Liver (tissue), 9 donors: ENCODE data around the gene KAZN. TPM values are rescaled to one million over a fixed set of nuclear protein-coding genes. Genes with fewer than 3 reads are reported as not detected.
A peak's percentile ranks its signal among the peaks of the same experiment; 100 is the strongest.

Experiments used
- DNase-seq: peaks from one replicate; pipeline ENCODE4 v3.0.0-alpha.2; 2017; ENCODE audit warnings: low spot score
- H3K27ac ChIP-seq, 2 donors: one replicate each; pipeline ENCODE4 v1.7.0; 2013; ENCODE audit warnings: inconsistent platforms in 2 of 2, low read length in 2 of 2, control low read depth in 1 of 2, low read depth in 1 of 2, mild to moderate bottlenecking in 1 of 2
- H3K27me3 ChIP-seq, 4 donors: one replicate each; pipeline versions ENCODE4 v1.6.1 to v1.7.0; 2013; ENCODE audit warnings: low read length in 3 of 4, inconsistent platforms in 1 of 4, mild to moderate bottlenecking in 1 of 4, moderate library complexity in 1 of 4; ENCODE audit not compliant: control insufficient read depth in 4 of 4, insufficient read depth in 4 of 4
- H3K36me3 ChIP-seq, 4 donors: one replicate each; pipeline versions ENCODE4 v1.6.1 to v1.7.0; 2013; ENCODE audit warnings: low read length in 3 of 4, mild to moderate bottlenecking in 3 of 4, low read depth in 1 of 4, moderate library complexity in 1 of 4; ENCODE audit not compliant: control insufficient read depth in 4 of 4, insufficient read depth in 3 of 4
- H3K4me1 ChIP-seq, 4 donors: one replicate each; pipeline versions ENCODE4 v1.6.1 to v1.7.0; 2013; ENCODE audit warnings: low read length in 3 of 4, mild to moderate bottlenecking in 3 of 4, moderate library complexity in 1 of 4; ENCODE audit not compliant: control insufficient read depth in 4 of 4, insufficient read depth in 4 of 4
- H3K4me3 ChIP-seq, 3 donors: one replicate each; pipeline versions ENCODE4 v1.6.1 to v1.7.0; 2013; ENCODE audit warnings: low read length in 3 of 3, control low read depth in 1 of 3, low read depth in 1 of 3, mild to moderate bottlenecking in 1 of 3
- H3K9ac ChIP-seq, 2 donors: one replicate each; pipeline ENCODE4 v1.7.0; 2013; ENCODE audit warnings: low read length in 2 of 2, mild to moderate bottlenecking in 2 of 2, moderate library complexity in 2 of 2, control low read depth in 1 of 2, low read depth in 1 of 2
- H3K9me3 ChIP-seq, 4 donors: one replicate each; pipeline versions ENCODE4 v1.6.1 to v1.7.0; 2013; ENCODE audit warnings: low read length in 3 of 4; ENCODE audit not compliant: control insufficient read depth in 4 of 4
- ATF3 ChIP-seq: IDR thresholded peaks from 2 replicates; pipeline ENCODE4 v1.6.1; 2016; ENCODE audit warnings: antibody characterized with exemption
- CTCF ChIP-seq: fragments of 150-350 bp; IDR thresholded peaks from 2 replicates; pipeline ENCODE4 v1.5.1; 2017; ENCODE audit warnings: improper control_type of control experiment, low read depth, low read length; ENCODE audit not compliant: missing input control
- EGR1 ChIP-seq, 2 donors: IDR thresholded peaks; 2 replicates each; pipeline ENCODE4 v1.6.1; 2016 to 2018; ENCODE audit warnings: antibody characterized with exemption in 2 of 2, low read depth in 2 of 2
- FOXA1 ChIP-seq: IDR thresholded peaks from 2 replicates; pipeline ENCODE4 v1.6.1; 2016; ENCODE audit warnings: antibody characterized with exemption
- FOXA2 ChIP-seq: IDR thresholded peaks from 2 replicates; pipeline ENCODE4 v1.6.1; 2016; ENCODE audit warnings: antibody characterized with exemption
- GABPA ChIP-seq, 2 donors: IDR thresholded peaks in 1 of 2; conservative IDR thresholded peaks in 1 of 2; 2 replicates each; pipeline ENCODE4 v1.6.1; 2016; ENCODE audit warnings: antibody characterized with exemption in 2 of 2, mild to moderate bottlenecking in 1 of 2, moderate library complexity in 1 of 2
- HNF4A ChIP-seq, 2 donors: conservative IDR thresholded peaks; 2 replicates each; pipeline ENCODE4 v1.6.1; 2016; ENCODE audit warnings: antibody characterized with exemption in 2 of 2, mild to moderate bottlenecking in 2 of 2
- HNF4G ChIP-seq: IDR thresholded peaks from 2 replicates; pipeline ENCODE4 v1.6.1; 2016; ENCODE audit warnings: antibody characterized with exemption
- JUND ChIP-seq, 2 donors: IDR thresholded peaks; 2 replicates each; pipeline ENCODE4 v1.6.1; 2016; ENCODE audit warnings: antibody characterized with exemption in 2 of 2
- MAX ChIP-seq: IDR thresholded peaks from 2 replicates; pipeline ENCODE4 v1.6.1; 2016; ENCODE audit warnings: antibody characterized with exemption
- NR2F2 ChIP-seq: IDR thresholded peaks from 2 replicates; pipeline ENCODE4 v1.6.1; 2016; ENCODE audit warnings: antibody characterized with exemption
- RAD21 ChIP-seq, 2 donors: IDR thresholded peaks; 2 replicates each; pipeline ENCODE4 v1.6.1; 2016; ENCODE audit warnings: antibody characterized with exemption in 2 of 2, mild to moderate bottlenecking in 2 of 2
- REST ChIP-seq: IDR thresholded peaks from 2 replicates; pipeline ENCODE4 v1.6.1; 2016; ENCODE audit warnings: antibody characterized with exemption, mild to moderate bottlenecking
- RXRA ChIP-seq, 2 donors: IDR thresholded peaks; 2 replicates each; pipeline ENCODE4 v1.6.1; 2017 to 2018; ENCODE audit warnings: antibody characterized with exemption in 2 of 2, mild to moderate bottlenecking in 1 of 2
- SP1 ChIP-seq: IDR thresholded peaks from 2 replicates; pipeline ENCODE4 v1.6.1; 2018; ENCODE audit warnings: antibody characterized with exemption, mild to moderate bottlenecking
- TAF1 ChIP-seq: conservative IDR thresholded peaks from 2 replicates; pipeline ENCODE4 v1.6.1; 2016; ENCODE audit warnings: antibody characterized with exemption, mild to moderate bottlenecking
- YY1 ChIP-seq: IDR thresholded peaks from 2 replicates; pipeline ENCODE4 v1.6.1; 2016; ENCODE audit warnings: antibody characterized with exemption, mild to moderate bottlenecking
- WGBS: extraction: QIAGEN DNeasy Blood & Tissue Kit; methylation state at CpG from one replicate; pipeline ENCODE4 v1.1.7; 2013; 5-methylcytosine and 5-hydroxymethylcytosine counted together
- polyA plus RNA-seq, 2 donors: library from polyadenylated mRNA; stranded (reverse) in 1 of 2; unstranded in 1 of 2; fragments of 200-250 nt in 1 of 2; fragments of >200 nt in 1 of 2; fragmentation: Nextera tagmentation in 1 of 2; extraction: Ambion mirVana in 1 of 2; gene quantifications; one replicate each; pipeline versions ENCODE4 v1.2.1 to v1.2.3, GENCODE V29; 2013 to 2015
- total RNA-seq, 2 donors: library from RNA; depleted of rRNA; stranded (reverse); fragments of >200 nt; gene quantifications; one replicate each; pipeline ENCODE4 v1.2.3, GENCODE V29; 2014
- donor health status: healthy.
- donor health status: healthy.
- donor health status: healthy.
- donor health status: healthy.
- donor health status: healthy.

The KAZN gene
- total and polyA plus RNA-seq, 4 donors = 1.9 to 6.9 (median 2.4) TPM

GRCh38 chr1:14944471-14944985, 346.0 kb downstream of the KAZN start:
- TF ChIP-seq YY1 (no peak), JUND (IDR thresholded peaks at IDR 0.05) (no peak), SP1 (no peak), NR2F2 (no peak), HNF4A (conservative IDR thresholded peaks at IDR 0.05) (no peak), FOXA1 (no peak), EGR1 (IDR thresholded peaks at IDR 0.05; ENCODE audit: low read depth in 2 of 2) (no peak), CTCF (no peak), RXRA (IDR thresholded peaks at IDR 0.05) (no peak), TAF1 (no peak), ATF3 (no peak), RAD21 (IDR thresholded peaks at IDR 0.05) (no peak), FOXA2 (no peak), MAX (no peak), GABPA (IDR thresholded peaks at IDR 0.05 in 1 of 2, conservative IDR thresholded peaks at IDR 0.05 in 1 of 2) (no peak), HNF4G (no peak)
- H3K4me1 ChIP-seq = peaks cover 0 to 6% (median 0%) of the 10 kb centered on the region in 4 donors
- 68% methylated on average over 12 of the region's 12 CpGs for WGBS
- H3K9ac ChIP-seq = no peak overlapping the region
- H3K4me3 ChIP-seq = no peak overlapping the region
- DNase-seq = no peak
- no peaks in the 10 kb centered on the region for H3K36me3 ChIP-seq
- no peaks in the 10 kb centered on the region for H3K9me3 ChIP-seq
- H3K27me3 ChIP-seq = no peaks in the 10 kb centered on the region
- H3K27ac ChIP-seq = peak overlapping the region; percentile 37 to 56

GRCh38 chr1:14945132-14946010, 346.9 kb downstream of the KAZN start:
- Histone ChIP-seq H3K4me1 (peaks cover 0 to 6% (median 0%) of the 10 kb centered on the region in 4 donors), H3K27me3 (no peaks in the 10 kb centered on the region), H3K27ac (peak overlapping the region; percentile 56 to 80), H3K36me3 (no peaks in the 10 kb centered on the region), H3K9me3 (no peaks in the 10 kb centered on the region), H3K4me3 (no peak overlapping the region), H3K9ac (no peak overlapping the region)
- DNase-seq = peak; percentile 45
- 54% methylated on average over 26 of the region's 26 CpGs for WGBS
- TF ChIP-seq HNF4A (conservative IDR thresholded peaks at IDR 0.05) (no peak), NR2F2 (peak; percentile 32), JUND (IDR thresholded peaks at IDR 0.05) (no peak)

- Histone ChIP-seq H3K36me3 (no peaks in the 10 kb centered on the region), H3K27me3 (no peaks in the 10 kb centered on the region), H3K4me1 (peaks cover 0 to 6% (median 0%) of the 10 kb centered on the region in 4 donors), H3K9me3 (no peaks in the 10 kb centered on the region), H3K4me3 (no peak overlapping the region), H3K27ac (peak overlapping the region; percentile 39 to 80), H3K9ac (no peak overlapping the region)
- no peak for DNase-seq
- 69% methylated on average over 4 of the region's 4 CpGs for WGBS
- TF ChIP-seq REST (no peak), RAD21 (IDR thresholded peaks at IDR 0.05) (no peak), EGR1 (IDR thresholded peaks at IDR 0.05; ENCODE audit: low read depth in 2 of 2) (no peak), FOXA2 (no peak), HNF4A (conservative IDR thresholded peaks at IDR 0.05) (no peak), YY1 (no peak), CTCF (no peak), TAF1 (no peak), ATF3 (no peak), MAX (no peak)
Observed at GRCh38 chr1:14946011-14946359, 347.5 kb downstream of the KAZN start.
